GM19238 (cell line): ENCODE results near the gene TNFRSF25.

ENCODE experiments used
- DNase-seq: peaks from one replicate; pipeline ENCODE4 v3.0.0; 2011; ENCODE audit warnings: low spot score; ENCODE audit not compliant: insufficient read length

The TNFRSF25 gene

DNA sequence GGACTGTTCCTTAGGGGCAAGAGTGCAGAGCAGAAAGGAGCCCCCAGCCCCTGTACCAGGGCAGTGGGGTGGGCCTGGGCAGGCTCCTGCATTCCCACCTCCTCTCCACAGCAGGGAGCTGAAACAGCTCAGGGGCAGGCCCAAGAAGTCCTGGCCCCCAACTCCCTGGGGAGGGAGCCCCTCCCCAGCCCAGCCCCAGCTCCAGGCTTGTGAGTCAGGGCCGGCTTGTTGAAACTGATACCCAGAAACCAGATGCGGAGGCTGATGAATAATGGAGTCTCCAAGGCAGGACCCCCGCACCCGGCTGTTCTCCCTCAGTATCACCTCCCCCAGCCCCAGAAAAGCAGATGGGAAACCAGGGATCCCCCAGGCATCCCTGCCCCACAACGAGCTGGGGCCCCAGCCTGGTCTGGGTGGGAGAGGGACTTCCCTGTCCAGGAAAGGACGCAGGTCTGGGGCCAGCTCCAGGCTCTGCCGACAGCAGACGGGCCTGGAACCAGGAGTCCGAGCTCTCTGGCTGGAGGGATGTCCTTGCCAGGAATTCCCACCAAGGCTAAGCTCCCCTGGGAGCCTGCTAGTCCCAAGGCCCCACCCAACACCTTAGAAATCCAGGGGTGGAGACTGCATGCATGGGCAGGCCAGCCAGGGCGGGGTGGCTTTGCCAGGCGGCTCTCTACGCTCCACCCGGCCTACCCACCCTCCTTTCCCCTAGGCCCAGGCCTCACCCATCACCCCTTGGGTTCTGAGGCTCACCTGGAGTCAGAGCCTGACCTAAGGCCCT is 22.8 kb upstream of the TNFRSF25 start:
- DNase-seq: no peak

DNA sequence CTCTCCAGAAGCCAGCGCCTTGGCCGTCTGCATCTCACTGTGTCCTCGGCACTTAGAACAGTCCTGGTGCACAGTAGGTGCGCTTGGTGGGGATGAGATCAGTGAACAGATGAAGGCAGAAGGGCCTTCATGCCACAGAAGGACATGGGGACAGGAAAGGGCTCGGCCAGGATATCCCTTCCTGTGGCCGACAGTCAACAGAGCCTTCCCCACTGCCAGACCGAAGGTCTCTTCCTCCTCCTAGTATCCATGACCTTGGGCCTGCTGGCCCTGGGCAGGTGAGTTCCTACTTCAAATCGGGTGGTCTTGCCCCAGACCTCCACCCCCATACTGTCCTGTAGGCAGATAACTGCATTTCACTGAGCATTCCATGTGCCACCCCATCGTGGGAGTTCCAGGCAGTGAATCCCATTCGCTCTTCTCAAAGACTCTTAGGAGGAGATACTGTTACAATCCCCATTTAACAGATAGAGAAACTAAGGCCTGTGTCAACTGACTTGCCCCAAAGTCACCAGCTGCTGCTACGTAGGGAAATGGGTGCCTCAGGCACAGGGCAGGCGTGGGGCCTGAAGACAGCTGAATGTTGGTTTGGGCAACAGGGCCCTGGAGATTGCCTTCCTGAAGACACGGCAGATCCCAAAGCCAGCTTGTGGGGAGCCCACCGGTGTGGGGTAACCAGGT is 22.0 kb upstream of the TNFRSF25 start:
- DNase-seq: no peak

DNA sequence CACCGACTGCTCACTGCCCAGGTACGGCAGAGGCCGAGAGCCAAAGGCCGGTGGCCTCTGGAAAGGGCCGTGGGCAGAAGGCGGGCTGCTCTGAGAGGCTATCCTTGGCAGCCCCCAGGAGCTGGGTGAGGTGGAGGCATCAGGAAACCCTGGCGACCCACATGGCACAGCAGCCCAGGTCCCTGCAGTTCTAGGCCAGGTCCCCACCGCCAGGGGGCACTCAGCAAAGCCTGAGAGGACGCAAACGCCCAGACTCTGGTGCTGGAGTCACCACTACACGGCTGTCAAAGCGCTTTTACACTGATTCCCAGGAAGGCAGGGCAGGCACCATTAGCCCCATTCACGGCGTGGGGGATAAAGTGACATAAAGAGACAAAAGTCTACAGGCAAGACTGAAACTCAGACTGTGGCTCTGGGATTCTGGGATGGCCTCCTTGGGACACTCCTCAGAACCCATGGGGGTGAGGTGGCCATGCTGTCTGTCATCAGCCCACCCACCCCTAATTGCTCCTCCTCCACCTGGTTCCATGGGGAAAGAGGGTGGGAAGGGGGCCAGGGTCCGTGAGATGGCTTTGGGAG is 20.5 kb upstream of the TNFRSF25 start:
- peak; percentile 84 for DNase-seq

DNA sequence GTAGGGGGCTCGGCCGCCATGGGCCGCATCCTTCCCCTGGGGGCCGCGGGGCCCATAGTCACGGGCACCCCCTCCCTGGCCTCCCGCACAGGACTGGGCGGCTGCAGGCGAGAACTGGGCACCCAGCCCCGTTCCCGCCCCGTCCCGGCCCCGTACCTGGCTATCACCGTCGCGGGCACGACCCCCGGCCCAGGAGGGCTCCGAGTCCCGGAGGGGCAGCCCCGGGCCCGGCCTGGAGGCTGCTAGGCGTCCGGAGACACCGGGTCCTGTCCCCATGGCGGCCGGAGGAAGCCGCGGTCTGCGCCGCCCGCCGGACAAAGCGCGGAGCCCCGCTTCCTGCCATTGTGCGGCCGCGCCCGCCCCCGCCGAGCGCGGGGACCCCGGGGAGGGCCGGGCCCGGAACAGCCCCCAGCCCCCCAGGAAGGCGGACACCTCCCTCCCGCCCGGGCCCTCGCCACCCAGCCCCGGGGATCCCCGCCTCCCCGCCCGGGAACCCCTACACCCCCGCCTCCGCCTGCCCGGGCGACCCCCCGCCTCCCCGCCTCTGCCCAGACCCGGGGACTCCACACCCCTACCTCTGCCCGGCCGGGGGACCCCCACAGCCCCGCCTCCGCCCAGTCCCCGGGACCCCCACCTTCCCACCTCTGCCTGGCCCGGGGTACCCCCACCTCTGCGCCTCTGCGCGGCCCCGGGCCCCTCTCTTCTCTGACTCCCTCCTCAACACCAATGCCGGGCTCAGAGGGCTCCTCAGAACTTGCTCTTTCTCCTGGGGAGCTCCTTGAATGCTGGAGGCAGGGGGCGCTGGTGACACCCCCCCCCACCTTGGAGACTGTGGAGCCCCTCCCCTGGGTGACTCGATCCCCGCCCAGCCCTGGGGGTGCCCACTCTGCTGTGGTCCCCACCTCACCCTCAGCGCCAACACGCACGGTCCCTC is 19.5 kb upstream of the TNFRSF25 start:
- no peak for DNase-seq

DNA sequence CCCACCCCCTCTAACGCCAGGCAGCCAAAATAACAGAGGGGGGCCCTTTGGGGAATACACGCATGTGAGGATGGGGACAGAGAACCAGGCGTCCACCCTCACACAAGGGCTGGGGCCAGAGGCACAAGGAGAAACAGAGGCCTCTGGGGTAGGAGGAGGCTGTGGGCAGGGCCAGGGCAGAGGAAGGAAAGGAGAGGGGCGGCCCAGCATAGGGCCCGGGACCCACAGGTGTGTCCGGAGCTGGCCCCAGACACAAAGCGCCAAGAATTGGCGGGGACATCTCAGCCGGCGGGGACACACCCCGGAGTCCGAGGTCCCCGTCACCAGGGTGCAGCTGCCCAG is 18.8 kb upstream of the TNFRSF25 start:
- no peak for DNase-seq

DNA sequence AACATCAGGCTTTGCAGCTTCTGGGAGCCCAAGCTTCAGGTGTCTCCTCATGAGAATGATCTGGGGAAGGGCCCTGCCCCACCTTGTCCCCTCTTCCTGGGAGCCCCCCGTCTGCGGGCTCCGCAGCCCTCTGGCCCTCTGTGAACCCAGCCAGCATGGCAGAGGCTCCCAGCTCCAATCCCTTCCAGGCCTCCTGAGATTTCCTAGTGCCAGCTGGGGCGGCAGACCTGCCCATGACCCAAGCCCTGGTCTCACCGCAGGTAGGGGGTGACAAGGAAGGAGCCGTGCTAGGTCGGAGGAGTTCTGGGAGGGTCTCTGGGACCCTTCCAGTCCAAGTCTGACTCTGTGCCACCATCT is 17.8 kb upstream of the TNFRSF25 start:
- no peak for DNase-seq

DNA sequence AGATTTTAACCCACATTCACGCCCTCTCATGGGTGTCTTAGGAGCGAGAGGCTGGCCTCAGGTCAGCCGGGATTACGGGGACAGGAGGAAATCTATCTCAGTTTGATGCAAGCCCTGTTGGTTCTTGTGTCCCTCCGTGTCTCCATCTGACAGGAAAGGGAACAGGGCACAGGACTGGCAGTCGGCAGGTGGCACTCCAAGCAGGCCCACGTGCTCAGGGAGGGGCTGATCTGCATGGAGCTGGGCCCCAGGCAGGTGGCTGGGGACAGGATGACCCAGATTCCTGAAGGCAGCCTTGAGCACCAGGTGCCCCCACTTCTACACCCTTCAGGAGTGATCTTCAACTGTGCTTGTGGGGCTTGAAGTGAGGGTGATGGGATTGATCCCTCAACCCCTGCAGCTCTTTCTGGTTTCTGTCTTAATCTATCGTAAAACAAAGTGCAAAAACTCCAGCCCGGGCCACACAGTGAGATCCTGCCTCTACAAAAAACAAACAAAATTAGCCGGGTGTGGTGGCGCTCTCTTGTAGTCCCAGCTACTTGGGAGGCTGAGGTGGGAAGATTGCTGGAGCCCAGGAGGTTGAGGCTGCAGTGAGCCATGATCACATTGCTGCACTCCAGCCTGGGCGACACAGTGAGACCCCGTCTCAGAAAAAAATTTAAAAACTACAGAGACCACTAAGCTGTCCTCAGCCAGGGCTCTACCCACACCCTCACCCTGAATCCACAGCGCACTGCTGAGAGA is 17.2 kb upstream of the TNFRSF25 start:
- DNase-seq: no peak

DNA sequence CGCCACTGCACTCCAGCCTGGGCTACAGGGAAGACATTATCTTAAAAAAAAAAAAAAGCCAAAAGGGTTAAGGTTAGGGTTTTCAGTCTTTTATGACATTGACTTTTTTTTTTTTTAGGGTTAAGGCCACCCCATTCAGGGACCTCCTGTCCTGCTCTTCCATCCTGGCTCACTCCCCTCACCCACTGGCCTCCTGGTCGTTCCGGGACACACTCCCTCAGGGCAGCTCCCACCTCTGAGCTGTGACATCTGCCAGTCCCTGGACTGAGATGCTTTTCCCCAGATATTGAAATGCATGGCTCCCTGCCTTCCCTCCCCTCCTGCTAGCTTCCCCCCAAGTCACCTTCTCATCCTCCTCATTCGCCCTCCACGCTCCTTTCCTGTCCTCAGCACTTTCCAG is 15.8 kb upstream of the TNFRSF25 start:
- DNase-seq: no peak

DNA sequence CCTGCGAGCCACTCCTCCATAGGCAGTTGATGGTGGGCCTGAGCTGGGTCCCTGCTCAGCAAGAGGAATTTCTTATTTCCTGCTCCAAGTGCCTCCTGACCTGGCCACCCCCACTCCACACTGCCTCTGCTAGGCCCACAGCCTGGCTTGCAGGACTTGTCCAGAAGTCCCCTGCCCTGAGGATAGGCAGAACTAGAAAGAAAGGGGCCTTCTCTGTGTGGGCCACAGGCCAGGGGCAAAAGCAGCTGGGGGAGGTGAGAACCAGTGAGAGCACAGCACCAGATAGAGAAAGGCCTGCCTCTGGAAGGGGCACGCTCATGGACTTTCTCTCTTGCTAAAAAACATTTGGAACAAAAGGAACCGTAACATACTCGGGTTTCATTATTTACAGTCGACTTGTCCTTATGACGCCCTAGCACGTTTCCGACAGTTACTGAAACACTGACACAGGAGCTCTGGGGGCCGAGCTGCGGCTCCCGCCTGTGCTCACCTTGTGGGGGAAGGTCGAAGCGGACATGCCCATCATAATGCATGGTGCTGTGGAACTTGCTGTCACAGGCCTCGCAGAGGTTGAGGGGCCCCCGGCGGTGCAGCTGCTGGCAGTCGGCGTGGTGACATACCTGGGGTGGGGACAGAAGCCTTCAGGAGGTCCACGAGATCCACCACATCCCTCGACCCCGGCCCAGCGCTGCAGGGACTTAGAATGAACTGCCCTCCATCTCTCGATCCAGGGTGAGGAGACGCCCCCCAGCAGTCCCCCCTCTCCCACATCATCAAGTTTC is 11.3 kb upstream of the TNFRSF25 start:
- DNase-seq: no peak

DNA sequence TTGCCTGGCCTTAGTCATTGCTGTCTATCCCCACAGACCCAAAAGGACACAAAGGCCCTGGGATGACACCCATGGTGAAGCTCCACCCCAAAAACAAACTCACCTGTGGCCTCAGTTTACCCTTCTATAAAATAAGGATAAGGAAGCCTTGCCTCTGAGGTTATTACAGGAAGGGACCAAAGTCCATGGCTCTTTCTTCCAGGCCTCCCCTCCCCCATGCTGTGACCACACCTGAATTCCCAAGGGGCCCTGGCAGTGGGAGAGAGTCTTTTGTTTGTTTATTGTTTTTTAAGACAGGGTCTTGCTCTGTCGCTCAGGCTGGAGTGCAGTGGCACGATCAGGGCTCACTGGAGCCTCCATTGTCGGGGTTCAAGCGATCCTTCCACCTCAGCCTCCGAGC is 10.5 kb upstream of the TNFRSF25 start:
- DNase-seq: no peak

DNA sequence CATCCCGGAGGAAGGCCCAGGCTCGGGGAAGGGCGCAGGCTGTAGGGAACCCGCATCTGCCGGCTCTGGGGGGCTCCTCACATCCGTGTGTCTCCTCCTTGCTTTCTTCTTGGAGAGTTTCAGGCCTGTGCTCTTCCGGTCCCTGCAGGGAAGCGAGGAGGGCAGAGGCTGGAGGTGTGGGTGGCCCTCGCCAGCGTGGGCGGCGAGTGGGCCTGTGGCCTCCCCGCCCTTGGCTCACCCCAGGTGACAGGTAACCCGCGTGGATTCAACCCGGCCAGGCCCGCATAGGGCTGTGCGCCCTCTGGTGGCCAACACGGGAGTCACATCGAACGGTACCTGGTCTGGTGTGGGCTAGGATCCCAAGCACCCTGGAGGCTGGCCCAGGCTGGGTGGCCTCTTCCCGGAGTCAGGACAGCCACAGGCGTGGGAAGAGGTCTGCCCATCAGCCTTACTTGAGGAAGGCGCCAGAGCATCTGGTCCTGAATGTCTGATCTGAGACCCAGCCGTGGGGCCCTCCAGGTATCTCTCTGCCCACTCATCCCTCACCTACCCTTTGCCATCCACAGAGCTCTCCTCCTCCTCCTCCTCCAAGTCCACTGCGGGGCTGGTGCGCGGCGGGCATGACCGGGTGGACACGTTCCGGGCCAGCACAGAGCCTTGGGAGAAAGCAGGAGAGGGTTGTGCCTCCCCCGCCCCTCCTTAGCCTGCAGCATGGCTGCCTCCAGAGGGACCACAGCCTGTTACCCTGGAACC is 9.6 kb upstream of the TNFRSF25 start:
- DNase-seq: peak; percentile 93

DNA sequence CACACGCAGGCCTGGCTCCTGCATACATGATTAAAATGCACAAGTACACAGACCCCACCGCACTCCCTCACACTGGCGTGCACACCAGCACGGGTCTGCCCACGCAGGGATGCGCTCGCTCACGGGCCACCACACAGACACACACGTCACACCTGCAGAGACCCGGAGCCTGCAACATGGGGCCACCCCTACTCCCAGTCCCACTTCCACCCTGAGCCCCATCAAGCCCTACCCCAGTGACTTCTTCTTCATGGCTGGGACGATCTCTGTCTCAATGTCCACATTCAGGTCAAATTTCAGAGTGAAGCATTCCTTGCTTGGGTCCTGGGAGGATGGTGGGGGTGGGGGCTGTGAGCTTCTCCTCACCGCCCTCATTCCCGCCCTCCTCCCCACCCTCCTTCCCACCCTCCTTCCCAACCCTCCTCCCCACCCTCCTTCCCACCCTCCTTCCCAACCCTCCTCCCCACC is 8.9 kb upstream of the TNFRSF25 start:
- DNase-seq: no peak

DNA sequence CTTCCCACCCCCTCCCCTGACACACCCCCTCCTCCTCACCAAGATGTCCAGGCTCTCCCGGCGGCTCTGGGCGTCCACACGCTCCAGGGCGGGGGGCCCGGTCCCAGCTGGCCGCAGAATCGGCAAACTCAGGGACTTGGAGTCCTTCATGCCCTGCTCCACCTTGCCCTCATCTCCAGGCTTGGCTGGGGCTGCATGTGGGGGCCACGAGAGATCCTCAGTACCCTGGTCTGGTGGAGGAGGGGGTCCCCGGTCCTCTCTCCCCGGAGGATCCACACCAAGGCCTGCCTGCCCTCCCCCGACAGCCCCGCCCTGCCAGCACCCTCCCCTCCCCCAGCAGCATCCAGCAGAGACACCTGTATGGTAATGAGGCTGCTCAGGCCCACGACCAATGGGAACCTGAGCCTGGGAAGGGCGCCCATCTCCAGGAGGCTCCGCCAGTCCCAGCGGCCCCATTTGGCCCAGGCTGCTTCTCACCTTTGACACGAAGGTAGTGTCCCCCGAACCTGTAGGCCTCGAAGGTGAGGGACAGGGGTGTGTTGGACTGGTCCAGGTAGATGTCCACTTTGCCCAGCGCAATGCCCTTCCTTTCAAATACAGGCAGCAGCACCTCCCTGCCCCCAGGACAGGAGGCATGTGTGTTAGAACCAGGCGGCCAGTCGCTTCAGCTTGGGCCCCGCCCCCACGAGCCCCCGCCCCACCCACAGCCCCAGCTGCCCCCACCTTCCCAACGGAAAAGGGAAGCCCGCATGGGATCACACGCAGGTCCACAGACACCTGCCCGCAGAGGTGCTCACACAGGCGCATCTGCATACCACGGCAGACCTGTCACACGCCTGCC is 8.2 kb upstream of the TNFRSF25 start:
- no peak for DNase-seq

DNA sequence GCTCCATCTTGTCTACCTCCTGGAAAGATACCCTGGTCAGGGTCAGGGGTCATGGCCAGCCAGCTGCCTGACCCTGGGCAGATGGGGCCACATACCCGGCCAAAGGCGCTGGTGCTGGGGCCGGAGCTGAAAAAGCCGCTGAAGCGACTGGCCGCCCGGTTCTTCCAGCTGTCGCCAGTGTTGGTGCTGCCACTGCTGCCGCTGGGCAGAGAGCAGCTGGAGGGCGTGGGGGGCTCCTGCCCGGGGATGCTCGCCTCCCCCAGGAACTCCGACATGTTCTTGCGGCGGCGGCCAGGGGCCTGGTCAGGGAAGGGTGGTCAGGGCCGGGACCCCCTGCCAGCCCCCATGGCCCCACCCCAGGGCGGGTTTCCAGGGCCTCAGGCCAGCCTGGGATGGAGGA is 7.2 kb upstream of the TNFRSF25 start:
- DNase-seq: no peak

DNA sequence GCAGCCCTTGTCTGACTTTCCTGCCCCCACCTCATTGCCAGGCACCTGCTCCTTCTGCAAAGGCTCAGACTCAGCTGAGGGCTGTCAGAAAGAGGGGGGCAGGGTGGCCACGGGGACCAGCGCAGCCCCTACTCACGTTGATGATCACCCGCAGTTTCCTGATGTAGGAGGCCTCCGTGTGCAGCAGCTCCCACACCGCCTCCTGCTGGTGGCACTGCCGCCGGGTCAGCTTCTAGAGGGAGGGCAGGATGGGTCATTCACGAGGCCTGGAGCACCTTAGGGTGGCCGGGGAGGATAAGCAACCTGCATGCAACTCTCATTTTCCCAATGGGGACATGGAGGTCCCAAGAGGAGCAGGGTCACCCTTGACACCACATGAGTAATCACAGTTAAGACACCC is 6.4 kb upstream of the TNFRSF25 start:
- DNase-seq: no peak

DNA sequence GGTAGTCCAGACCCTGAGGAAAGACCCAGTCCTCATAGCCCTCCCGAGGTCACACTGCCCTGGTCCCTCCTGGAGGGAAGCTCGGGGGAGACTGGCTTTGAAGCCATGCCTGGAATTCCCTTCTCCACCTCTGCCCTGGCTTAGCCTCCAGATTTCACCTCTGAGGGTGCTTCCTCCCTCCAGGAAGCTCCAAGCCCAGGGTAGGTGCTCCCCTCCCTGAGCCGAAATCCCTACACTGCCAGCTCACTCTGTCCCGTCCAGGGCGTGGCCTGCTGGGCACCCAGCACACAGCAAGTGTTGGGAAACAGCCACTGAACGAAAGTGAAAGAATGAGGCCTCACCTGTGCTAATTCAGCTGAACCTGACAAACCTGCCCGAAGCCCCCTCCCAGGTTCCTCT is 6.0 kb upstream of the TNFRSF25 start:
- DNase-seq: no peak

DNA sequence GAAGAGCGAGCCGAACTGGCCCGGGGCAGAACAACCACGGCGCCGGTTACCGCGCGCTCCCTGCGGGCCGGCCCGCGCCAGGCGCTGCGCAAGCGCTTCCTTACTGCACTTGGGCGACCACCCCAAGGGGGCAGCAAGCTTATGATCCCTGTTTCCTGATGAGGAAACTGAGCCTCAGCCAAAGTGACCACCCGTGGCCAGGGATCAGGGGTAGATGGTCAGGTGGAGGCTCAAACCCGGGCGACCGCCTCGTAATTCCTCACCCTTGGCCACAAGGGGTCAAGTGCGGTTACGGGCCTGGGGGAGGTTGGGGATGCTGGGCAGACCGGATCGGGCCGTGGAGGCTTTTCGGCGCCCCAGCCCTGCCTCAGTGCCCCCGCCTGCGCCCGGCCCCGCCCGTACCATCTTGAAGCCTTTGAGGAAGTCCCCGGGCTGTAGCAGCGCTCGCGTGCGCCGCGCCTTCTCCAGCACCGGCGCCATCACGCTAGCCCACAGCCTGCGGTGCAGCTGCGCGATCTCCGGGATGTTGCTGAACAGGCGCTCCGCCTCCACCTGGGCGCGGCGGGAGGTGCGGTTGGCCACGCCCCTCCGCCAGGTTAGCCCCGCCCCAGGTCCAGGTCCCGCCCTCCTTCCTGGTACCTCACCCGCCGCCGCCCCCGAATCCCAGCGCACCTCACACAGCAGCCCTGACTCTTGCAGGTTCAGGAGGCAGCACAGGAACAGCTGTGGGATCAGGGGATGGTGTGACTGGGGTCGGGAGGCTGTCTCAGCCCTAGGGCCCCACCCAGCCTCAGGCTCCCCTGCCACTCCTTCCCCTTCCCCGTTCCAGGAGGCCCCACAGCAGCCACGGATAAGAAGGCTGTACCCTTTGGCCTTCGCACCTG is 5.4 kb upstream of the TNFRSF25 start:
- no peak for DNase-seq
